ENCODE results near the gene CAMP. TPM values are rescaled to one million over a fixed set of nuclear protein-coding genes. Genes with fewer than 3 reads are reported as not detected.

Gene CAMP
- total RNA-seq, 5 donors from 2014 or later (not counting 1 experiment from before 2014, with no cell fraction given) = not detected

GRCh38 chr3:48186631-48187300 is 36.5 kb upstream of the CAMP start:
- Histone ChIP-seq H3K9me3 (no peaks in the 10 kb centered on the region), H3K4me3 (ENCODE audit: control insufficient read depth in 1 of 2, extremely low read depth in 1 of 2, low read length in 1 of 2) (no peak overlapping the region), H3K4me1 (ENCODE audit: control insufficient read depth in 1 of 2, extremely low read depth in 1 of 2, insufficient read depth in 2 of 2, low read length in 2 of 2) (peaks cover 2 to 14% of the 10 kb centered on the region in 2 experiments), H3K36me3 (ENCODE audit: control insufficient read depth in 2 of 2, extremely low read depth in 1 of 2, insufficient read depth in 1 of 2, low read length in 1 of 2) (no peaks in the 10 kb centered on the region), H3K27ac (ENCODE audit: low read length) (no peak overlapping the region), H3K27me3 (replicated peaks in 1 of 2; ENCODE audit: control insufficient read depth in 2 of 2, extremely low read depth in 1 of 2, insufficient read depth in 2 of 2, low read length in 1 of 2) (peaks cover 0 to 10% of the 10 kb centered on the region in 2 experiments)
- ATAC-seq (replicated peaks in 1 of 4) (no peak), DNase-seq (no peak)
- peak overlapping the region in 1 of 2 donors; percentile 3 for H3K27ac Mint-ChIP-seq
- H3K36me3 Mint-ChIP-seq = no peaks in the 10 kb centered on the region
- peak overlapping the region; percentile 71 to 86 (median 84) for H3K4me3 Mint-ChIP-seq
- no peaks in the 10 kb centered on the region for H3K9me3 Mint-ChIP-seq
- WGBS (ENCODE audit: insufficient coverage) = 55% methylated on average over 6 of the region's 7 CpGs
- peaks cover 13 to 19% of the 10 kb centered on the region in 2 donors for H3K27me3 Mint-ChIP-seq
- ChIA-PET POLR2A (no interaction called here), CTCF (no interaction called here)
- peaks cover 15 to 18% (median 16%) of the 10 kb centered on the region in 3 donors for H3K4me1 Mint-ChIP-seq

- H3K4me3 ChIP-seq (ENCODE audit: control insufficient read depth in 1 of 2, extremely low read depth in 1 of 2, low read length in 1 of 2) = peak overlapping the region; percentile 49 to 85
- ChIA-PET CTCF (no interaction called here), POLR2A (no interaction called here)
- no peaks in the 10 kb centered on the region for H3K9me3 Mint-ChIP-seq
- peak overlapping the region; percentile 71 to 86 (median 84) for H3K4me3 Mint-ChIP-seq
- peaks cover 13 to 19% of the 10 kb centered on the region in 2 donors for H3K27me3 Mint-ChIP-seq
- H3K4me1 Mint-ChIP-seq = peaks cover 15 to 18% (median 16%) of the 10 kb centered on the region in 3 donors
- H3K9me3 ChIP-seq = no peaks in the 10 kb centered on the region
- peak overlapping the region in 1 of 2 donors; percentile 3 for H3K27ac Mint-ChIP-seq
- WGBS (ENCODE audit: insufficient coverage) = 17% methylated on average over 8 of the region's 8 CpGs
- H3K27ac ChIP-seq (ENCODE audit: low read length) = no peak overlapping the region
- no peak for DNase-seq
- peaks cover 2 to 14% of the 10 kb centered on the region in 2 experiments for H3K4me1 ChIP-seq (ENCODE audit: control insufficient read depth in 1 of 2, extremely low read depth in 1 of 2, insufficient read depth in 2 of 2, low read length in 2 of 2)
- no peaks in the 10 kb centered on the region for H3K36me3 Mint-ChIP-seq
- no peaks in the 10 kb centered on the region for H3K36me3 ChIP-seq (ENCODE audit: control insufficient read depth in 2 of 2, extremely low read depth in 1 of 2, insufficient read depth in 1 of 2, low read length in 1 of 2)
- peaks cover 0 to 10% of the 10 kb centered on the region in 2 experiments for H3K27me3 ChIP-seq (replicated peaks in 1 of 2; ENCODE audit: control insufficient read depth in 2 of 2, extremely low read depth in 1 of 2, insufficient read depth in 2 of 2, low read length in 1 of 2)
- ATAC-seq (replicated peaks in 1 of 4) = no peak
These were observed 36.1 kb upstream of the CAMP start for GRCh38 chr3:48187301-48187578.

- Mint-ChIP-seq H3K27ac (no peak overlapping the region), H3K4me1 (peaks cover 15 to 18% (median 16%) of the 10 kb centered on the region in 3 donors), H3K4me3 (peak overlapping the region; percentile 86 to 95 (median 86)), H3K9me3 (no peaks in the 10 kb centered on the region), H3K27me3 (peaks cover 13 to 19% of the 10 kb centered on the region in 2 donors), H3K36me3 (no peaks in the 10 kb centered on the region)
- Histone ChIP-seq H3K4me3 (ENCODE audit: control insufficient read depth in 1 of 2, extremely low read depth in 1 of 2, low read length in 1 of 2) (peak overlapping the region; percentile 68 to 85), H3K4me1 (ENCODE audit: control insufficient read depth in 1 of 2, extremely low read depth in 1 of 2, insufficient read depth in 2 of 2, low read length in 2 of 2) (peaks cover 2 to 14% of the 10 kb centered on the region in 2 experiments), H3K27me3 (replicated peaks in 1 of 2; ENCODE audit: control insufficient read depth in 2 of 2, extremely low read depth in 1 of 2, insufficient read depth in 2 of 2, low read length in 1 of 2) (peaks cover 0 to 10% of the 10 kb centered on the region in 2 experiments), H3K36me3 (ENCODE audit: control insufficient read depth in 2 of 2, extremely low read depth in 1 of 2, insufficient read depth in 1 of 2, low read length in 1 of 2) (no peaks in the 10 kb centered on the region), H3K9me3 (no peaks in the 10 kb centered on the region), H3K27ac (ENCODE audit: low read length) (no peak overlapping the region)
- peak in 6 of 35 experiments; percentile 1 to 16 (median 6) for DNase-seq
- peak; percentile 8 to 26 (median 25) for ATAC-seq (replicated peaks in 1 of 4)
- CTCF ChIA-PET = interaction anchor here (0.6 to 0.7 kb wide), 2 partner anchors 27 to 1211 kb away, joined by 3 to 5 read pairs; no protein-coding TSS in a partner anchor
- WGBS (ENCODE audit: insufficient coverage) = under 1% methylated on average over 81 of the region's 87 CpGs
- POLR2A ChIA-PET = no interaction called here
These were observed 35.6 kb upstream of the CAMP start for GRCh38 chr3:48187579-48188265.

GRCh38 chr3:48188266-48189201 is 34.8 kb upstream of the CAMP start, which contains the start of gene CDC25A:
CDC25A (minus strand) TSS chr3:48188417; CDS start chr3:48187947, 470 bp downstream.
- POLR2A ChIA-PET = no interaction called here
- DNase-seq = peak; percentile 75 to 95 (median 90)
- peak; percentile 98 to 99 (median 99) for ATAC-seq (replicated peaks in 1 of 4)
- H3K9me3 Mint-ChIP-seq = no peaks in the 10 kb centered on the region
- Histone ChIP-seq H3K4me1 (ENCODE audit: control insufficient read depth in 1 of 2, extremely low read depth in 1 of 2, insufficient read depth in 2 of 2, low read length in 2 of 2) (peaks cover 2 to 14% of the 10 kb centered on the region in 2 experiments), H3K27ac (ENCODE audit: low read length) (peak within 1 kb of the TSS; percentile 49), H3K9me3 (no peaks in the 10 kb centered on the region), H3K4me3 (ENCODE audit: control insufficient read depth in 1 of 2, extremely low read depth in 1 of 2, low read length in 1 of 2) (peak within 1 kb of the TSS; percentile 68 to 85), H3K27me3 (replicated peaks in 1 of 2; ENCODE audit: control insufficient read depth in 2 of 2, extremely low read depth in 1 of 2, insufficient read depth in 2 of 2, low read length in 1 of 2) (peaks cover 0 to 10% of the 10 kb centered on the region in 2 experiments), H3K36me3 (ENCODE audit: control insufficient read depth in 2 of 2, extremely low read depth in 1 of 2, insufficient read depth in 1 of 2, low read length in 1 of 2) (no peaks in the 10 kb centered on the region)
- H3K27ac Mint-ChIP-seq = peak within 1 kb of the TSS; percentile 61
- CTCF ChIA-PET = interaction anchor here (0.6 to 0.7 kb wide), 2 partner anchors 28 to 1210 kb away, joined by 3 to 5 read pairs; no protein-coding TSS in a partner anchor
- H3K4me1 Mint-ChIP-seq = peaks cover 15 to 18% (median 16%) of the 10 kb centered on the region in 3 donors
- H3K4me3 Mint-ChIP-seq = peak within 1 kb of the TSS; percentile 86 to 95 (median 86)
- WGBS (ENCODE audit: insufficient coverage) = 14% methylated on average over 26 of the region's 44 CpGs
- H3K27me3 Mint-ChIP-seq = peaks cover 13 to 19% of the 10 kb centered on the region in 2 donors
- H3K36me3 Mint-ChIP-seq = no peaks in the 10 kb centered on the region

GRCh38 chr3:48189321-48189720 is 34.0 kb upstream of the CAMP start:
- Histone ChIP-seq H3K4me3 (ENCODE audit: control insufficient read depth in 1 of 2, extremely low read depth in 1 of 2, low read length in 1 of 2) (no peak overlapping the region), H3K4me1 (ENCODE audit: control insufficient read depth in 1 of 2, extremely low read depth in 1 of 2, insufficient read depth in 2 of 2, low read length in 2 of 2) (peaks cover 2 to 14% of the 10 kb centered on the region in 2 experiments), H3K27me3 (replicated peaks in 1 of 2; ENCODE audit: control insufficient read depth in 2 of 2, extremely low read depth in 1 of 2, insufficient read depth in 2 of 2, low read length in 1 of 2) (peaks cover 0 to 10% of the 10 kb centered on the region in 2 experiments), H3K27ac (ENCODE audit: low read length) (no peak overlapping the region), H3K9me3 (no peaks in the 10 kb centered on the region), H3K36me3 (ENCODE audit: control insufficient read depth in 2 of 2, extremely low read depth in 1 of 2, insufficient read depth in 1 of 2, low read length in 1 of 2) (no peaks in the 10 kb centered on the region)
- Mint-ChIP-seq H3K36me3 (no peaks in the 10 kb centered on the region), H3K4me3 (peak overlapping the region in 1 of 3 donors; percentile 86), H3K27me3 (peaks cover 13 to 19% of the 10 kb centered on the region in 2 donors), H3K9me3 (no peaks in the 10 kb centered on the region), H3K27ac (no peak overlapping the region), H3K4me1 (peaks cover 15 to 18% (median 16%) of the 10 kb centered on the region in 3 donors)
- DNase-seq (no peak), ATAC-seq (replicated peaks in 1 of 4) (no peak)
- WGBS (ENCODE audit: insufficient coverage) = 100% methylated on average over 1 of the region's 6 CpGs
- ChIA-PET CTCF (no interaction called here), POLR2A (no interaction called here)
